Mesendoderm (in vitro differentiated cells): Measurements from ENCODE around the gene SEMA3F.

Source experiments
- DNase-seq: peaks from one replicate; pipeline ENCODE4 v3.0.0; 2013
- H2AK5ac ChIP-seq: 2 replicates; pipeline ENCODE4 v1.6.1; 2013; ENCODE audit warnings: low read length, inconsistent platforms
- H2BK120ac ChIP-seq: 2 replicates; pipeline ENCODE4 v1.6.1; 2013; ENCODE audit warnings: low read depth, mild to moderate bottlenecking, low read length, moderate library complexity, mixed read lengths
- H2BK15ac ChIP-seq: replicated peaks from 2 replicates; pipeline ENCODE4 v1.6.1; 2013; ENCODE audit warnings: low read depth, mild to moderate bottlenecking, moderate library complexity
- H2BK5ac ChIP-seq: 2 replicates; pipeline ENCODE4 v1.6.1; 2013; ENCODE audit warnings: low read length, inconsistent platforms
- H3K18ac ChIP-seq: 2 replicates; pipeline ENCODE4 v1.6.1; 2013; ENCODE audit warnings: mild to moderate bottlenecking, low read length, mixed read lengths
- H3K23ac ChIP-seq: one replicate; pipeline ENCODE4 v1.6.1; 2013; ENCODE audit warnings: low read length
- H3K27ac ChIP-seq: 2 replicates; pipeline ENCODE4 v1.5.1; 2013; ENCODE audit warnings: low read depth, mild to moderate bottlenecking, inconsistent platforms, low read length, moderate library complexity
- H3K27me3 ChIP-seq: 2 replicates; pipeline ENCODE4 v1.6.1; 2013; ENCODE audit warnings: low read length, control low read depth, mild to moderate bottlenecking, inconsistent platforms; ENCODE audit not compliant: insufficient read depth, poor library complexity
- H3K36me3 ChIP-seq: 2 replicates; pipeline ENCODE4 v1.6.1; 2013; ENCODE audit warnings: low read length, inconsistent platforms; ENCODE audit not compliant: control insufficient read depth, insufficient read depth
- H3K4ac ChIP-seq: one replicate; pipeline ENCODE4 v1.6.1; 2013; ENCODE audit warnings: low read depth, mild to moderate bottlenecking, low read length, moderate library complexity
- H3K4me1 ChIP-seq: 2 replicates; pipeline ENCODE4 v1.6.1; 2013; ENCODE audit warnings: low read depth, low read length, inconsistent platforms; ENCODE audit not compliant: control insufficient read depth
- H3K4me2 ChIP-seq: 2 replicates; pipeline ENCODE4 v1.6.1; 2013; ENCODE audit warnings: low read length
- H3K4me3 ChIP-seq: 2 replicates; pipeline ENCODE4 v1.5.1; 2013; ENCODE audit warnings: mild to moderate bottlenecking, low read length
- H3K56ac ChIP-seq: one replicate; pipeline ENCODE4 v1.6.1; 2013; ENCODE audit warnings: low read length
- H3K79me1 ChIP-seq: 2 replicates; pipeline ENCODE4 v1.6.1; 2013; ENCODE audit warnings: low read length, inconsistent platforms
- H3K79me2 ChIP-seq: 2 replicates; pipeline ENCODE4 v1.6.1; 2013; ENCODE audit warnings: mild to moderate bottlenecking, low read length; ENCODE audit not compliant: control insufficient read depth, insufficient read depth
- H3K9ac ChIP-seq: 2 replicates; pipeline ENCODE4 v1.6.1; 2013; ENCODE audit warnings: low read length, inconsistent platforms
- H4K5ac ChIP-seq: one replicate; pipeline ENCODE4 v1.6.1; 2013; ENCODE audit warnings: low read length
- H4K8ac ChIP-seq: one replicate; pipeline ENCODE4 v1.6.1; 2013; ENCODE audit warnings: low read depth, mild to moderate bottlenecking, control low read depth, low read length, moderate library complexity
- WGBS: extraction: QIAGEN DNeasy Blood & Tissue Kit; methylation state at CpG from one replicate; pipeline ENCODE4 v1.1.7; 2013; ENCODE audit warnings: low lambda C conversion rate, missing lambda C conversion rate; ENCODE audit not compliant: insufficient coverage; ENCODE audit errors: extremely low coverage; 5-methylcytosine and 5-hydroxymethylcytosine counted together

The SEMA3F gene

DNA sequence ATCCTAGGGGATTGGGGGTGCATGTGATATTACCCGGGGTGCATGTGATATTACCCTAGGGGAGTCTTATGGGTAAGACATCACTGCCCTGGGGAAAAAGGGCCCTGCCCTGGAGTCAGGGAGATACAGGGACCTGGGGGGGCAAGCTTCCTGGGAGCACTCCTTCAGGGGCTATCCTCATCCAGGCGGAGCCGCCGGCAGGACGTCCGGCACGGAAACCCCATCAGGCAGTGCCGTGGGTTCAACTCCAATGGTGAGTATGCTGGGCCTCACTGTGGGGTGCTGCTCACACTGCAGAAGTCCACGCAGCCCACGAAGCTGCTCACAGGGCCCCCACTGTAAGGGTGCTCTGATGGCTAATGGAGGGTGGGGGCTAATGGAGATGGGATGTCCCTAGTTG, 31.0 kb downstream of the SEMA3F start:
- H3K23ac ChIP-seq, result no peak overlapping the region
- no peak overlapping the region for H3K56ac ChIP-seq
- no peak overlapping the region for H3K4me3 ChIP-seq
- no peak overlapping the region for H3K27ac ChIP-seq
- no peak overlapping the region for H2BK15ac ChIP-seq
- no peak overlapping the region for H3K18ac ChIP-seq
- H3K4me1 ChIP-seq, result no peaks in the 10 kb centered on the region
- H4K8ac ChIP-seq, result no peak overlapping the region
- no peak overlapping the region for H3K9ac ChIP-seq
- no peaks in the 10 kb centered on the region for H3K27me3 ChIP-seq
- no peaks in the 10 kb centered on the region for H3K79me1 ChIP-seq
- no peak overlapping the region for H3K4me2 ChIP-seq
- no peak for DNase-seq
- no peak overlapping the region for H2AK5ac ChIP-seq
- no peak overlapping the region for H3K4ac ChIP-seq
- no peak overlapping the region for H2BK5ac ChIP-seq
- no peak overlapping the region for H4K5ac ChIP-seq
- peaks cover 16% of the 10 kb centered on the region for H3K36me3 ChIP-seq
- no peaks in the 10 kb centered on the region for H3K79me2 ChIP-seq
- WGBS, result no CpG with 5 or more reads among the region's 10 CpGs
- H2BK120ac ChIP-seq, result no peak overlapping the region

DNA sequence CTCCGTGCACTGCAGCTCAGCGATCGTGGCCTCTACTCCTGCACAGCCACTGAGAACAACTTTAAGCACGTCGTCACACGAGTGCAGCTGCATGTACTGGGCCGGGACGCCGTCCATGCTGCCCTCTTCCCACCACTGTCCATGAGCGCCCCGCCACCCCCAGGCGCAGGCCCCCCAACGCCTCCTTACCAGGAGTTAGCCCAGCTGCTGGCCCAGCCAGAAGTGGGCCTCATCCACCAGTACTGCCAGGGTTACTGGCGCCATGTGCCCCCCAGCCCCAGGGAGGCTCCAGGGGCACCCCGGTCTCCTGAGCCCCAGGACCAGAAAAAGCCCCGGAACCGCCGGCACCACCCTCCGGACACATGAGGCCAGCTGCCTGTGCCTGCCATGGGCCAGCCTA, 32.6 kb downstream of the SEMA3F start:
- no peaks in the 10 kb centered on the region for H3K27me3 ChIP-seq
- H3K4me2 ChIP-seq, result no peak overlapping the region
- H2BK15ac ChIP-seq, result no peak overlapping the region
- DNase-seq, result no peak
- no peak overlapping the region for H4K5ac ChIP-seq
- H3K79me1 ChIP-seq, result no peaks in the 10 kb centered on the region
- H3K4ac ChIP-seq, result no peak overlapping the region
- peaks cover 11% of the 10 kb centered on the region for H3K36me3 ChIP-seq
- H3K9ac ChIP-seq, result no peak overlapping the region
- H3K27ac ChIP-seq, result no peak overlapping the region
- H3K23ac ChIP-seq, result no peak overlapping the region
- no peak overlapping the region for H4K8ac ChIP-seq
- H3K4me3 ChIP-seq, result no peak overlapping the region
- no peaks in the 10 kb centered on the region for H3K4me1 ChIP-seq
- no peak overlapping the region for H2AK5ac ChIP-seq
- no peak overlapping the region for H2BK120ac ChIP-seq
- no peaks in the 10 kb centered on the region for H3K79me2 ChIP-seq
- WGBS, result no CpG with 5 or more reads among the region's 19 CpGs
- H2BK5ac ChIP-seq, result no peak overlapping the region
- no peak overlapping the region for H3K56ac ChIP-seq
- no peak overlapping the region for H3K18ac ChIP-seq

DNA sequence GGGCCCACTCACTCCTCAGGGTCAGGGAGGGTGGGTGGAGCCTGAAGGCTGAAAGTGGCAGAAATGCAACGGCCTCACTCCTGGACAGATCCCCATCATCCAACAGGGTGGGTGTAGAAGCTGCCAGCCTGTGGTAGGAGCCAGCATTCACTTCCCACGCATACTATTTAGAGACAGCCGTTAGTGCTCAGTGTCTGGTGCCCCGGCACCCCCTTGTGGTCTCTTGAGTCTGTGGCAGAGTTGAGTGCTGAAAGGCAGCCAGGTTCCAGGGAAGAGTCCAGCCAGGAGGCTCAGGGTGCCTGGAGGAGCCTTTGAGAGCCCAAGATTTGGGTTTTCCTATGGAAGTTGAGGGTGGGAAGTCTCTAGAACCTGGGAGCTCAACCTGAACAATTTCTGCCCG, 34.1 kb downstream of the SEMA3F start:
- H3K79me1 ChIP-seq, result no peaks in the 10 kb centered on the region
- no peak overlapping the region for H3K18ac ChIP-seq
- no CpG with 5 or more reads among the region's 5 CpGs for WGBS
- no peak overlapping the region for H3K23ac ChIP-seq
- H3K56ac ChIP-seq, result no peak overlapping the region
- H3K4ac ChIP-seq, result no peak overlapping the region
- H2BK5ac ChIP-seq, result no peak overlapping the region
- no peak overlapping the region for H2AK5ac ChIP-seq
- H3K27ac ChIP-seq, result no peak overlapping the region
- H3K79me2 ChIP-seq, result no peaks in the 10 kb centered on the region
- peaks cover 8% of the 10 kb centered on the region for H3K36me3 ChIP-seq
- H3K4me3 ChIP-seq, result no peak overlapping the region
- H3K4me2 ChIP-seq, result no peak overlapping the region
- no peaks in the 10 kb centered on the region for H3K27me3 ChIP-seq
- peak; percentile 83 for DNase-seq
- no peaks in the 10 kb centered on the region for H3K4me1 ChIP-seq
- H3K9ac ChIP-seq, result no peak overlapping the region
- H4K8ac ChIP-seq, result no peak overlapping the region
- H4K5ac ChIP-seq, result no peak overlapping the region
- no peak overlapping the region for H2BK120ac ChIP-seq
- H2BK15ac ChIP-seq, result no peak overlapping the region

DNA sequence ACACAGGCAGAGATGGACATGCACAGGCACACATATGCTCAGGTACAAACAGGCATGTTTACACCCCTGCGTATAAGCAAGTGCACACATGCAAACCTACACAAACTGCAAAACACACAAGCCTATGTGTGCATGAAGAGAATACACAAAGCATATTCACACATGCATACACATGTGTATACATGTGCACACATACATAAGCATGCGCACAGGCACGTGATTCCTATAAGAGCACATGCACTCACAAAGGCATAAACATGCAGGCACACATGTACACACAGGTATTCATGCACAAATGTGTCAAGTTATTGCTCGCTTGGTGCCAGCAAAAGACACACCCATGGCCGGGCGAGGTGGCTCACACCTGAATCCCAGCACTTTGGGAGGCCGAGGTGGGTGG, 34.9 kb downstream of the SEMA3F start:
- H3K27ac ChIP-seq, result no peak overlapping the region
- no peak overlapping the region for H4K5ac ChIP-seq
- H3K27me3 ChIP-seq, result no peaks in the 10 kb centered on the region
- no CpG with 5 or more reads among the region's 7 CpGs for WGBS
- no peak overlapping the region for H2BK120ac ChIP-seq
- H2BK15ac ChIP-seq, result no peak overlapping the region
- H3K23ac ChIP-seq, result no peak overlapping the region
- H2AK5ac ChIP-seq, result no peak overlapping the region
- no peak overlapping the region for H2BK5ac ChIP-seq
- H3K4ac ChIP-seq, result no peak overlapping the region
- H3K9ac ChIP-seq, result no peak overlapping the region
- H3K79me1 ChIP-seq, result no peaks in the 10 kb centered on the region
- H4K8ac ChIP-seq, result no peak overlapping the region
- H3K4me2 ChIP-seq, result no peak overlapping the region
- H3K56ac ChIP-seq, result no peak overlapping the region
- H3K4me1 ChIP-seq, result no peaks in the 10 kb centered on the region
- no peak for DNase-seq
- H3K18ac ChIP-seq, result no peak overlapping the region
- H3K4me3 ChIP-seq, result no peak overlapping the region
- H3K79me2 ChIP-seq, result no peaks in the 10 kb centered on the region
- peaks cover 6% of the 10 kb centered on the region for H3K36me3 ChIP-seq

DNA sequence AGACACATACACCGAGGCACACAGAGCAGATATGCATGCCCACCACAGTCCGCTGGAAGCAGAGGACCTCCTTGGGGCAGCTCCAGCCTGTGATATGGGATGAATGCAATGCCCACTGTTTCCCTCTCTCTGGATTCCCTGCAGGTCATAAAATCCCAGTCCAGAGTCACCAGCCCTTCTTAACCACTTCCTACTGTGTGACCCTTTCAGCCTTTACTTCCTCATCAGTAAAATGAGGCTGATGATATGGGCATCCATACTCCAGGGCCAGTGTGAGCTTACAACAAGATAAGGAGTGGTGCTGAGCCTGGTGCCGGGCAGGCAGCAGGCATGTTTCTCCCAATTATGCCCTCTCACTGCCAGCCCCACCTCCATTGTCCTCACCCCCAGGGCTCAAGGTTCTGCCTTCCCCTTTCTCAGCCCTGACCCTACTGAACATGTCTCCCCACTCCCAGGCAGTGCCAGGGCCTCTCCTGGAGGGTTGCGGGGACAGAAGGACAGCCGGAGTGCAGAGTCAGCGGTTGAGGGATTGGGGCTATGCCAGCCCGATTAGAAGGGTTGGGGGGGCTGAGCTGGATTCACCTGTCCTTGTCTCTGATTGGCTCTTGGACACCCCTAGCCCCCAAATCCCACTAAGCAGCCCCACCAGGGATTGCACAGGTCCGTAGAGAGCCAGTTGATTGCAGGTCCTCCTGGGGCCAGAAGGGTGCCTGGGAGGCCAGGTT, 36.0 kb downstream of the SEMA3F start, which contains the start of gene GNAT1:
TSS of gene GNAT1 (plus strand) at position 675 of the 725 bp plus-strand sequence. CDS start 116 bp downstream, outside the sequence.
- Histone ChIP-seq H3K9ac (no peak within 1 kb of the TSS), H3K23ac (no peak within 1 kb of the TSS), H4K8ac (no peak within 1 kb of the TSS), H2AK5ac (no peak within 1 kb of the TSS), H3K79me1 (no peaks in the 10 kb centered on the region), H3K4me3 (no peak within 1 kb of the TSS), H3K36me3 (peaks cover 3% of the 10 kb centered on the region), H2BK5ac (no peak within 1 kb of the TSS), H2BK15ac (no peak within 1 kb of the TSS), H3K27me3 (no peaks in the 10 kb centered on the region), H3K79me2 (no peaks in the 10 kb centered on the region), H3K18ac (no peak within 1 kb of the TSS), H2BK120ac (no peak within 1 kb of the TSS), H4K5ac (no peak within 1 kb of the TSS), H3K56ac (no peak within 1 kb of the TSS), H3K4me1 (no peaks in the 10 kb centered on the region), H3K4ac (no peak within 1 kb of the TSS), H3K4me2 (no peak within 1 kb of the TSS), H3K27ac (no peak within 1 kb of the TSS)
- no CpG with 5 or more reads among the region's 8 CpGs for WGBS
- no peak for DNase-seq

DNA sequence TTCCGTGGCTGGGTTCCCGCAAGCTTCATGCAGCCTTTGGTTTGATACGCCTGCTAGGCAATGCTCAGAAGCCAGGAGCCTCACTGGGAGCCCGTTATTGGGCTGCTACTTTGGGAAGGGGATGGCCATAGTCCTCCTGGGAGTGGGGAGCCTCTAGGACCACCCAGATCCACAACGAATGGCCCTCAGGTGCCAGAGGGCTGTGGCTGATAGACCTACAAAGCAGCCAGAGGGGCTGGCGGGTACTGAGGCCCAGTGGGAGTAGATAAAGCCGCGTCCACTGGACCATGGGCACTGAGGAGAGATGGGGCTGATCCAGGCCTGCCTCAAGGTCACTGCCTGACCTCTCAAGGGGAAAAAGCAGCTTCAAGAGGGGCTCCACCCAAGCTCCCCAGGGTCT, 37.0 kb downstream of the SEMA3F start:
- Histone ChIP-seq H3K4ac (no peak overlapping the region), H3K36me3 (peaks cover 3% of the 10 kb centered on the region), H3K27ac (no peak overlapping the region), H2BK120ac (no peak overlapping the region), H3K4me3 (no peak overlapping the region), H2AK5ac (no peak overlapping the region), H4K8ac (no peak overlapping the region), H3K9ac (no peak overlapping the region), H3K4me1 (no peaks in the 10 kb centered on the region), H3K79me1 (no peaks in the 10 kb centered on the region), H4K5ac (no peak overlapping the region), H2BK15ac (no peak overlapping the region), H3K23ac (no peak overlapping the region), H2BK5ac (no peak overlapping the region), H3K79me2 (no peaks in the 10 kb centered on the region), H3K4me2 (no peak overlapping the region), H3K27me3 (no peaks in the 10 kb centered on the region), H3K18ac (no peak overlapping the region), H3K56ac (no peak overlapping the region)
- WGBS, result no CpG with 5 or more reads among the region's 8 CpGs
- no peak for DNase-seq
